Caco-2 (cell line): Measurements from ENCODE around the gene GPC1. TPM values are rescaled to one million over a fixed set of nuclear protein-coding genes. Genes with fewer than 3 reads are reported as not detected.

ENCODE experiments used
- BruUV-seq: library from RNA; stranded (reverse); fragments of 400-500 nt; replicated peaks from 2 replicates; lab custom pipeline; 2021; lab: Mats Ljungman, UMichigan
- CTCF ChIA-PET: fragments of 300-600 bp; sonication (Branson Sonifier 250); formaldehyde crosslinking; loops from one replicate; lab custom pipeline; 2022; ENCODE audit warnings: antibody characterized with exemption; lab: Charles Lee
- POLR2A ChIA-PET: fragments of 300-600 bp; sonication (Branson Sonifier 250); formaldehyde crosslinking; loops from one replicate; lab custom pipeline; 2022; ENCODE audit warnings: antibody characterized with exemption; lab: Charles Lee
- DNase-seq, 2 experiments: peaks; one replicate each; pipeline versions ENCODE4 v3.0.0 to v3.0.0-alpha.2; 2020 to 2022
- H3K27me3 ChIP-seq: replicated peaks from 2 replicates; pipeline ENCODE4 v1.6.0; 2011; ENCODE audit warnings: low read length; ENCODE audit not compliant: control insufficient read depth, insufficient read depth
- H3K36me3 ChIP-seq: 2 replicates; pipeline ENCODE4 v1.5.1; 2011; ENCODE audit warnings: low read length; ENCODE audit not compliant: control insufficient read depth, insufficient read depth
- H3K4me1 ChIP-seq: fragments of 250-450 bp; sonication (Bioruptor Pico); 2 replicates; pipeline ENCODE4 v1.5.1; 2020; ENCODE audit warnings: mild to moderate bottlenecking
- H3K4me3 ChIP-seq: 2 replicates; pipeline ENCODE4 v1.5.1; 2011; ENCODE audit warnings: low read depth, mild to moderate bottlenecking, control low read depth, low read length
- H3K9me3 ChIP-seq: fragments of 250-450 bp; sonication (Bioruptor Pico); 2 replicates; pipeline ENCODE4 v1.5.1; 2020; ENCODE audit warnings: mild to moderate bottlenecking, moderate library complexity
- H3K27ac Mint-ChIP-seq: one replicate; pipeline ENCODE4 v1.8.0; 2022; ENCODE audit warnings: mixed read lengths; ENCODE audit not compliant: unreplicated experiment
- H3K27me3 Mint-ChIP-seq: one replicate; pipeline ENCODE4 v1.8.0; 2022; ENCODE audit warnings: mixed read lengths; ENCODE audit not compliant: insufficient read depth, unreplicated experiment
- H3K36me3 Mint-ChIP-seq: one replicate; pipeline ENCODE4 v1.8.0; 2022; ENCODE audit warnings: mild to moderate bottlenecking, mixed read lengths; ENCODE audit not compliant: insufficient read depth, unreplicated experiment
- H3K4me1 Mint-ChIP-seq: one replicate; pipeline ENCODE4 v1.8.0; 2022; ENCODE audit warnings: low read depth, mixed read lengths; ENCODE audit not compliant: unreplicated experiment
- H3K4me3 Mint-ChIP-seq: one replicate; pipeline ENCODE4 v1.8.0; 2022; ENCODE audit warnings: mild to moderate bottlenecking, moderate library complexity, mixed read lengths; ENCODE audit not compliant: unreplicated experiment
- H3K9me3 Mint-ChIP-seq: one replicate; pipeline ENCODE4 v1.8.0; 2022; ENCODE audit warnings: mixed read lengths; ENCODE audit not compliant: unreplicated experiment
- intact Hi-C: fragments of 100-400 bp; cut with micrococcal nuclease; formaldehyde crosslinking; loops from one replicate; pipeline ENCODE4 v1.10.0; 2022; ENCODE audit not compliant: unreplicated experiment
- total RNA-seq: library from RNA; stranded (reverse); gene quantifications from 2 replicates; pipeline ENCODE4 v1.2.3, GENCODE V29; 2022
- TF ChIP-seq, protein P1 (sequence below), 2 experiments: fragments of 200-600 bp in 1 of 2; IDR thresholded peaks; 1 replicate in 1 of 2; 2 replicates in 1 of 2; pipeline versions ENCODE4 v1.5.1 to v1.8.0; 2011 to 2022; ENCODE audit warnings: antibody characterized with exemption in 1 of 2, control low read depth in 1 of 2, inconsistent platforms in 1 of 2, low read depth in 1 of 2, low read length in 1 of 2, mild to moderate bottlenecking in 1 of 2, moderate library complexity in 1 of 2; ENCODE audit not compliant: insufficient read depth in 1 of 2, severe bottlenecking in 1 of 2, unreplicated experiment in 1 of 2

The GPC1 gene
- total RNA-seq, 1 experiment from 2014 or later = 45.2 TPM

DNA sequence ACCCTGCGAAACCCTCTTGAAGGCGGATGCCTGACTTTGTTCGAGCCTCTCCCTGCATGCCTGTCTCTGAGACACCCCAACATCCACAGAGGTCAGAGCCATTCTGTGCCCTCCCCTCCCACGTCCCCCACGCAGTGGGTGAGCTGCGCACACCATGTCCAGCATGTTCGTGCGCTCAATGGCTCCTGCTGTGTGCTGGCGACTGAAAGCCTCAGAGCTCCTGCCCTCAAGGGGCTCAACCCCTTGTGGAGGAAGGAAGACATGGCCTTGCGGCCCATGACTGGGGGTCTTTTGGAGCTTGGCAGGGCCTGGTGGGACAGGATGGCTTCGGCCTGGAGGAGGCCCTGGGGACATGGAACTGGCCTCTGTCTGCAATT lies 76.6 kb downstream of the GPC1 start:
- H3K9me3 ChIP-seq = no peaks in the 10 kb centered on the region
- no TSS peak for BruUV-seq
- Mint-ChIP-seq H3K9me3 (no peaks in the 10 kb centered on the region), H3K36me3 (no peaks in the 10 kb centered on the region), H3K27me3 (no peaks in the 10 kb centered on the region), H3K27ac (no peak overlapping the region), H3K4me3 (no peak overlapping the region), H3K4me1 (no peaks in the 10 kb centered on the region)
- H3K4me1 ChIP-seq = no peaks in the 10 kb centered on the region
- H3K36me3 ChIP-seq = no peaks in the 10 kb centered on the region
- intact Hi-C loops = no loop called here
- TF ChIP-seq, protein P1, sequence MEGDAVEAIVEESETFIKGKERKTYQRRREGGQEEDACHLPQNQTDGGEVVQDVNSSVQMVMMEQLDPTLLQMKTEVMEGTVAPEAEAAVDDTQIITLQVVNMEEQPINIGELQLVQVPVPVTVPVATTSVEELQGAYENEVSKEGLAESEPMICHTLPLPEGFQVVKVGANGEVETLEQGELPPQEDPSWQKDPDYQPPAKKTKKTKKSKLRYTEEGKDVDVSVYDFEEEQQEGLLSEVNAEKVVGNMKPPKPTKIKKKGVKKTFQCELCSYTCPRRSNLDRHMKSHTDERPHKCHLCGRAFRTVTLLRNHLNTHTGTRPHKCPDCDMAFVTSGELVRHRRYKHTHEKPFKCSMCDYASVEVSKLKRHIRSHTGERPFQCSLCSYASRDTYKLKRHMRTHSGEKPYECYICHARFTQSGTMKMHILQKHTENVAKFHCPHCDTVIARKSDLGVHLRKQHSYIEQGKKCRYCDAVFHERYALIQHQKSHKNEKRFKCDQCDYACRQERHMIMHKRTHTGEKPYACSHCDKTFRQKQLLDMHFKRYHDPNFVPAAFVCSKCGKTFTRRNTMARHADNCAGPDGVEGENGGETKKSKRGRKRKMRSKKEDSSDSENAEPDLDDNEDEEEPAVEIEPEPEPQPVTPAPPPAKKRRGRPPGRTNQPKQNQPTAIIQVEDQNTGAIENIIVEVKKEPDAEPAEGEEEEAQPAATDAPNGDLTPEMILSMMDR (IDR thresholded peaks at IDR 0.05; ENCODE audit: insufficient read depth in 1 of 2, low read depth in 1 of 2, low read length in 1 of 2, severe bottlenecking in 1 of 2, unreplicated experiment in 1 of 2) = no peak
- DNase-seq = peak in 1 of 2 experiments; percentile 8
- ChIA-PET POLR2A (no interaction called here), CTCF (no interaction called here)
- H3K27me3 ChIP-seq = no peaks in the 10 kb centered on the region
- no peak overlapping the region for H3K4me3 ChIP-seq

DNA sequence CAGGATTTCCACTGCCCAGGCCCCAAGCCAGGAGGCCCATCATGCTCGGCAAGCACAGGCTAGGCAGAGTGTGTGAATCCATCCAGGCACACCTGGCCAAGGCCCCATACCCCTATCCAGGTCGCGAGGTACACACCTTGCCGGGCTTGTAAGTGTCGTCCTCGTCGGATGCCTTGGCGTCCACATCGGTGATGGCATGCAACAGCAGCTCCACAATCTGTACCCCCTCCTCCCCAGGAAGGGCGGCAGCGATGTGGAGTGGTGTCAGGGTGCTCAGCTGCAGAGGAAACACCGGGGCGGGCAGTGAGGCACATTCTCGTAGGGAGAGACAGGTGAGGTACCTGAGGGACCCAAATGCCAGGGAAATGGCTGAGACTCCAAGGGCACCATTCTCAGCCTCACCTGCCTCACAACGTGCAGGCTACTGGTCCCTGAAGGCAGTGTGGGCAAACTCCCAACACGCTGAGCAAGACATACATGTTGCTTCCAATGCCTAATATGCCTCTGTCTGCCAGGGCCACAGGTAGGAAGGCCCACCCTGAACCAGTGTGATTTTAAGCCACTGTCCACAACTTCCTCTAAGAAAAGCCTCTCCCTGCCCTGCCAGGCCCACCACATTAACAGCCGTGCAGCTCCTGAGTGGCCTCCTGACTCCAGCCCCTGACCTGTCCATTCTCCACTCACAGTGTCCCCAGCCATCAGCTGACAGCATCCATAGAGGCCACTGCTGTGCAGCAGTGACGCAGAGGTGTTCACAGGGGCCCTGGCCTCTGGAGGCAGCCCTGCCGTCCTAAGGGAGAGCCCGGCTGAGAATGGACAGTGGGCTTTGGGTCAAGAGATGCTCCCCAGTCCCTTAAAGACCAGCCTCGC lies 77.4 kb downstream of the GPC1 start:
- H3K4me3 ChIP-seq = no peak overlapping the region
- Mint-ChIP-seq H3K27me3 (no peaks in the 10 kb centered on the region), H3K27ac (no peak overlapping the region), H3K9me3 (no peaks in the 10 kb centered on the region), H3K36me3 (no peaks in the 10 kb centered on the region), H3K4me1 (no peaks in the 10 kb centered on the region), H3K4me3 (no peak overlapping the region)
- no peaks in the 10 kb centered on the region for H3K9me3 ChIP-seq
- CTCF ChIA-PET = no interaction called here
- BruUV-seq = no TSS peak
- H3K27me3 ChIP-seq = no peaks in the 10 kb centered on the region
- H3K4me1 ChIP-seq = no peaks in the 10 kb centered on the region
- POLR2A ChIA-PET = no interaction called here
- no peak for DNase-seq
- TF ChIP-seq, protein P1 (IDR thresholded peaks at IDR 0.05; ENCODE audit: insufficient read depth in 1 of 2, low read depth in 1 of 2, low read length in 1 of 2, severe bottlenecking in 1 of 2, unreplicated experiment in 1 of 2) = no peak
- intact Hi-C loops = no loop called here
- no peaks in the 10 kb centered on the region for H3K36me3 ChIP-seq

DNA sequence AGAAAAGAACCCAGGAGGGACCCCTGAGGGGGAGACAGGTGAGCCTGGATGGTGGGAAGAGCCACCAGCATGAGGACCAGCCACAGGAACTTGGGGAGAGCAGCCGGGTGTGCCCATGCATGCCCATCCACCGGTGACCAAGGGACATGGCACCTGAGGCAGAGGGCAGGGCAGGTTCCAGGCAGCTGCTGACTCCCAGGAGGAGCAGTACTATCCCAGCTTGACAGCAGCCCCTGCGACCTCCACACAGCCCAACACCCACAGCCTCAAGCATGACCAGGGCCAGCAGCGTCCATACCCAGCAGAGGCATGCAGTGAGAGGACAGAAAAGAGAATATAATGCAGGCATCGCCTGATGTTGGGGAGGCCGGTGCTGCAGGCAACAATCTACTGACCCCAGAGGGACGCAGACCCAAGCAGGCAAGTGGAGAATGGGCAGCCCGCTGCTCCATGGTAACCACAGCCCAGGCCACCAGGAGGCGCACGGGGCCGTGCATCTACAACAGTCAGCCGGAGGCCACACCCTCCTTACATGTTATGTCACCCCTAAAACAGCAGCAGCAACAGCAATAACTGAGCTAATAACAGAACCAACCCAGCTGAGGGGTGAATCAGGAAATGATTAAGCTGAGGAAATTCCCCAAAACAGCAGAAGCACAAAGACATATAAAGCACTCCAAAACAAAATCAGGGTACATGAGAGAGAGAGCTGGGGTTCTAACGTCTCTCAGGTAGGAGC lies 78.3 kb downstream of the GPC1 start:
- H3K36me3 Mint-ChIP-seq = no peaks in the 10 kb centered on the region
- H3K36me3 ChIP-seq = no peaks in the 10 kb centered on the region
- H3K4me3 ChIP-seq = no peak overlapping the region
- ChIA-PET POLR2A (no interaction called here), CTCF (interaction anchor here (0.6 to 0.9 kb wide), 3 partner anchors 47 to 73 kb away, joined by 3 to 8 read pairs (median 4); partner anchors contain the start of gene CAPN10)
- BruUV-seq = no TSS peak
- no peak overlapping the region for H3K4me3 Mint-ChIP-seq
- DNase-seq = peak; percentile 47 to 53
- H3K4me1 Mint-ChIP-seq = no peaks in the 10 kb centered on the region
- no peaks in the 10 kb centered on the region for H3K27me3 ChIP-seq
- intact Hi-C loops = no loop called here
- no peaks in the 10 kb centered on the region for H3K9me3 Mint-ChIP-seq
- no peaks in the 10 kb centered on the region for H3K27me3 Mint-ChIP-seq
- no peak overlapping the region for H3K27ac Mint-ChIP-seq
- no peaks in the 10 kb centered on the region for H3K4me1 ChIP-seq
- no peaks in the 10 kb centered on the region for H3K9me3 ChIP-seq
- TF ChIP-seq, protein P1 (IDR thresholded peaks at IDR 0.05; ENCODE audit: insufficient read depth in 1 of 2, low read depth in 1 of 2, low read length in 1 of 2, severe bottlenecking in 1 of 2, unreplicated experiment in 1 of 2) = peak; percentile 26 to 68
